ENCODE measurements around the gene SNX8.

- TF ChIP-seq, protein P1, sequence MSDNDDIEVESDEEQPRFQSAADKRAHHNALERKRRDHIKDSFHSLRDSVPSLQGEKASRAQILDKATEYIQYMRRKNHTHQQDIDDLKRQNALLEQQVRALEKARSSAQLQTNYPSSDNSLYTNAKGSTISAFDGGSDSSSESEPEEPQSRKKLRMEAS (IDR thresholded peaks at IDR 0.05): no peak
- TF ChIP-seq TAF1 (IDR thresholded peaks at IDR 0.05; ENCODE audit: low read depth): no peak
- no peak for TF ChIP-seq YY1 (IDR thresholded peaks at IDR 0.05; ENCODE audit: low read depth)
Observed at GRCh38 chr7:2288503-2288902, 25.7 kb downstream of the SNX8 start.

Data from Ishikawa (cell line).